Fibroblast of upper back skin (primary cell): Measurements from ENCODE around the gene AZU1.

Experiments
- DNase-seq: peaks from one replicate; pipeline ENCODE4 v3.0.0-alpha.2; 2013

Gene AZU1

DNA sequence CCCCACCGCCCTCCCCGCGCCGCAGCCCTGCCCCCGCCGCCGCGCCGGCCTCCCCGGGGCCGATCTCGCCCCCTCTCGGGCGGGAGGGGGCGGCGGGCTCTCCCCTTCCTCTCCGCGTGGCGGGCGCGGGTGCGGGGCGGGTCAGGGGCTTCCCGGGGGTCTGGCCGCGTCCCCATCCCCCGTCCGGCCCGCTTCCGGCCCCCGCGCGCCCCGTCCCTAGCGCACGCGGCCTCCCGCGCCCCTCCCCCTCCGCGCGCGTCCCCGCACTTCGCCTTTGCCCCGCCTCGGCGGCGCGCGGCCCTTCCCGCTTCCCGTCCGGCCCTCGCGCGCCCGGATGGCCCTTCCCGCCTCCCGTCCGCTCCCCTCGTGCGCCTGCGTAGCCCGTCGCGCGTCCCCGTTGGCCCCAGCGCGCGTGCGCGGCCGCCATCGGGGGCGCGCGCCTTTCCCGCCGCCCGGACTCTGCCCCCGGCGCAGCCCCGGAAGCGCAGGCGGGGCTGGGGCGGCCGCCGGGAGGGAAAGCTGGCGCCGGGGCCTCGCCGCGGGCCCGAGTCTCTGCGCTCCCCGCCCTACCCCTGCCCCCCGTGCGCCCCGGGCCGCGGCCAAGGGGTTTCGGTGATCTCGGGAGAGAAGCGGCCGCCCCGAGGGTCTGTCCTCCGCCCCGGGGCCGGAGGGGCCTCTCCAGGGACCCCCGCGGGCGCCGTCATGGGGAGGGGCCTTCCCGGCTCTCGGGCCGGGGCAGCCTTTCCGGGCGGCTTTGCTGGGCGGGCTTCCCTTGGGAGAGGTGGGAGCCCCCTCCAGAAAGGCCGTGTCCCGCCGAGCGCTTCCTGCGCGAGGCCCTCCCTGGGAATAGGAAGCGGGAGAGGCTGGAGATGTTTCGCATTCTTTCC, 29.9 kb upstream of the AZU1 start:
- DNase-seq: peak; percentile 89

DNA sequence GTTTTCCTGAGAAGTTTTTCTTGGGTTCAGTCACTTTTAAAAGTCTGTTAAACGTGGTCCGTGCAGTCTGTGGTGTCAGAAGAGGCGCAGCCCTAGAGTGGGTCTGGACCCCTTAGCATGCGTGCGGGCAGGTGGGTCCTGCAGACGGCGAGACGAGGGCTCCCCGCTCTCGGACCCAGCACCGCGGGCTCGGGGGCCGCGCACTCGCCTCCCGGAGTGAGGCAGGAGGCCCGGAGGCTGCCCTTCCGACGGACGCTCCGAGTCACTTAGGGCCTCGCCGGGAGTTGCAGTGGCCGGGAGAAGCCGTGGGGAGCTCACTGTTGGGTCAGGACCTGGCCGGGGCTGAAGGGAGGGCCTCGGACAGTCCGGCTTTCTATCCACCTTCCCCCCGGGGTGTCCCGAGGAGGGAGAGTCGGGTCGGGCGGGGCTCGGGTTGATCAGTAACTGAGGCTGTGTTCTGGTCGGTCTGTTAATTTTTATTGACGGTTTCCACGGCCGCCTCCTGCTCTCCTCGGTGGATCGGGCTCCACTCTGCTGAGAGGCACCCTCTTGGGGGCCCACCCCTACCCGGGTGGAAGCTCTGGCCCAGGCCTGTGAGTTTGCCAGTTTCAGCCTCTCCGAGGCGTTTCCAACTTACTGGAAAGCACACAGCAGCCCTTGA, 29.1 kb upstream of the AZU1 start:
- DNase-seq: no peak

DNA sequence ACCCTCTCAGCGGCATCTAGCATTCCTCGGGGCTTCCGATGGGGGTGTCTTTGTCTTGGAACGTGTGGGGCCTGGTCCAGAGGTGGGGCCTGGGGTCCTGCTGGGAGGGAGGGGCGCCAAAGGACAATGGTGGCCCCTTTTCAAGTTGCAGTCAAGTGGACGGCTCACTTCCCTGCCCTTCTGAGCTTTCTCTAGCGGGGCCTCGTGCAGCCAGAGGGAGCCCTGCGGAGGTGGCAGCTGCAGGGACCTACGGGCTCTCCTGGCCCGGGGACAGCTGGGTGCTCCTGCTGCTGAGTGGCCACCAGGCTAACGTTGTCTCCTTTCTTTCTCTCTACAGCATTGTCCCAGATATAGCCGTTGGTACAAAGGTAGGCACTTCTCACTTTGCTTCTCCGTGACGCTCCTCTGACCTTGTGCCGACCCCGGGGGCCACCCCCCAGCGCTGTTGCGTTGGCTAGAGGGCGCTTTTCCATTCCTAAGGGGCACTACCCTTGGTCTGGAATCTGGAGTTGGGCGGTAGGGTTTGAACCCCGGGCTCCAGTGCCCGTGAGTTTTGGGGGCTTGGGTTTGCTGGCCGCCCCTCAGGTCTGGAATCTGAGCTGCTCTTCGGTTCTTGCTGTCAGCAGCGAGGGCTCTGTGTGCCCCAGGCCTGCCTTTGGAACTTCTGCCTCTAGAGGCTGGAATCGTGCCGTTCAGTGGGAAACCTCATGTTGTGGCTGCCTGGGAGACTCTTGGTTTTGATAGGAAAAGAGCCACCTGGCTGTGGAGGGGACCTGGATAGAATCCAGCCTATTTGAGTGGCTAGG, 28.4 kb upstream of the AZU1 start:
- peak; percentile 59 for DNase-seq

DNA sequence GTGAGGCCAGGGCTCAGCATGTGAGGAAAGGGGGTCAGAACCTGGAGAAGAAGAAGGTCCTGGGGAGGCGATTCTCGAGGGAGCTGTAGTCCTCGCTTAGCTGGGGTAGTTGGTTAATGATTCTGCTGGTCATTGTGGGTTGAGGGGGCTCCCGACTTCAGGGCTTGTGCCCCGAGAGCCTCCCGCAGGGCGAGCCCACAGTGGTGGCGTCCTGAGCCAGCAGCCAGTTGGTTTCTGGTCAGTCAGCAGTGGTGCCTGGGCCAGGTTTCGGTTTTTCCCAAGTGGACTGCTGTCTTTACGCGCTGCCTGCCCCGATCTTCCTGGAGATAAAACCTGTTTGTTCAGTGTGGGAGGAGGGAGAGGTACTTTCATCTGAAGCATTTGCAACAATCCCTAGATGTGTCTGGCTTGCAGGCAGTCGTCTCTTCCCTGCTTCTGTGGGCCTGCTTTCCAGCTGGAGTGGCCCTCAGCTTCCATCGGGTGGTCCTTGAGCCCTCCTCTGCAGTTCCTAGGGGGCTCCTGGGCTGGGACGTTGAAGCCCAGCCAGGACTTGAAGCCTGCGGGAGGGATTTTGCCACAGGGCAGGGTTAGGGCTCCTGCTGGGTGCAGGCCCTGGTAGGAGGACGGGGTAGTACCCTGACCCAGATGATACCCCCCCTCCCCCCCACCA, 27.1 kb upstream of the AZU1 start:
- DNase-seq: no peak

DNA sequence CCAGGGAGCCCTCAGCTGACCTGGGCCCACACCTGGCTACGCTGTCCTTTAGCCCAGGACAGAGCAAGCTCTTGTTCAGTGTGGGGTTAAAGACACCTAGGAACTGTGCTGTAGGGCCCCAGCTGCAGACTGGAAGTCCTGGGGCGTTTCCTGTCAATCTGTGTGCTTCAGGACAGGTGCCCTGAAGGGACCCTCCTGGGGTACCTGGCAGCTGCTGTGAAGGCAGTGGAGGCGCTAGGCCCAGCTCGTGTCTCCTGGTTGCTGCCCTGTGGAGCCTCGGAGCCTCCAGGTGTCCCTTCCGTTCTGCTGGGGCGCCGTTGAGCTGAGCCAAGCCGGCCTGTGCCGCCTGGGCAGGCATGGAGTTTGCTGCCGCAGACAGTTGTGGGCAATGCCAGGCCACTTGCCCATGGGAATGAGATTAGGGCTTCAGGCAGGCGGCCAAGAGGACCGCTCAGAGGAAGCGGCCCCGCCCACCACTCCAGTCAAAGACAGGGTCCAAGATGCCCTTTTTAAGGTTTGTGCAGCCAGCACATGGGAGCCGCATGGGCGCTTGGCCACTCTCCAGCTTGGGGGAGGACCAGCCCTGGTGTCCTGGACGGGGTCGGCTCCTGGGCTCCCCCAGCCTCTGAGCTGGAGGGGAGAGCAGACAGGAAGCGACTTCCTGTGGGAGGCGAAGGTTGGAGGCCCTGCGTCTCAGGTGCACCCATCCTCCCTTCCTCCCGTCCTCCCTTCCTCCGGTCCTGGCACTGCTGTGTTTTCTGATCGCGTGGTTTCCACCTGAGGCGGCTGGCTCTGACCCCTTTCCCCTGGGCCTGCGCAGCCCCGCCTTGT, 26.4 kb upstream of the AZU1 start:
- no peak for DNase-seq

DNA sequence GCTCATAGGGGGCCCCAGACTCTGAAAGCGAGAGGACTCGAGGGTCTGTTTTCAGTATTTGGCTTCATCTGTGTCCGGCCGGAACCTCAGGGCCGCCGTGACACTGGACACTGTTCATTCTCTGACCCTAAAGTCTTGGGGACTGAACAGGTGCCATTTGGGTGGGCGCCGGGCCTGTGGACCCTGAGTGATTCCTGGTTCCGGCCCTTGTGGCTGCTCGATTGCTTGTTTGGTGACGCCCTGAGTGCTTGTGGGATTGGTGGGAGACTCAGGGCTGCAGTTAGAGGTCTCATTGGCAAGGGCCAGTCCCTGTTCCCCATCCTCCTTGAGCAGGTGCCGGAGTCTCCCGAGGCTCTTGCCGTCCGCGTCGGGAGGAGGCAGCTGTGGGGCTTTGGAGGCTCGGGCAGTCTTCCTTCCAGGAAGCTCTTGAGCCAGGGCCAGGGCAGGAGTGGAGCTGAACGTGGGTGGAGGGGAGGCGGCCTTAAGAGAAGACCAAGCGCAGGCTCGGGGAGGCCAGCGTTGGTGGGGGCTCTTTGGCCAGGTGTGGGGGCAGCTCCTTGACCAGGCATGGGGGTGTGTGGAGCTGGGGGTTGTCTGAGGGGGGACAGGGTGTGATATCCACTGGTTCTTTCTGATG, 25.7 kb upstream of the AZU1 start:
- DNase-seq: no peak

DNA sequence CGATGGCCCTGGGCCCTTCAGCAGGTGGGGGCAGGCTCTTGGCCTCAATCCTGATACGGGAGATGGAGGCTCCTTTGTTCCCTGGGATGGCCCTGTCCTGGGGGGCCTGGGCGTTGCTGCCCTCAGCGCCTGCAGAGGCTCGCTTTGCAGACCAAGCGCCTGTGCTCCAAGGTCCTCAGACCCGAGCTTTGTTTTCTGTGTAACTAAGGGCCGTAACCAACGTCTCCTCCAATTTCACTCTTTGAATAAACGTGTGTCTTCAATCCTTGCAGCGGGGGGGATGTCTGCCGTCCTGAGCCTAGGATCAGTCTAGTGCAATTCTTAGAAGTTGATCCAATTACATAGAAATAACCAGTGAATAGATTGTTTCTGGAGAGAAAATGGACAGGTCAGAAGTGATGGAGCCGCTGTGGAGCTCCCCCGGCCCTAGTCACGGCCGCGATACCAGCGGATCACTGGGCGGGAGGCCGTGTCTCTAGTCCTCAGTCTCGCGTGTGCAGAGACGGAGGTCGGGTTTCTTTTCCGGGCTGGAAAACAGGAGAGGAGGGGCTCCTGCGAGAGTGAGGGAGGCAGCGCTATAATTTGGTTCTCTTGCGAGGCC, 25.0 kb upstream of the AZU1 start:
- DNase-seq: no peak

DNA sequence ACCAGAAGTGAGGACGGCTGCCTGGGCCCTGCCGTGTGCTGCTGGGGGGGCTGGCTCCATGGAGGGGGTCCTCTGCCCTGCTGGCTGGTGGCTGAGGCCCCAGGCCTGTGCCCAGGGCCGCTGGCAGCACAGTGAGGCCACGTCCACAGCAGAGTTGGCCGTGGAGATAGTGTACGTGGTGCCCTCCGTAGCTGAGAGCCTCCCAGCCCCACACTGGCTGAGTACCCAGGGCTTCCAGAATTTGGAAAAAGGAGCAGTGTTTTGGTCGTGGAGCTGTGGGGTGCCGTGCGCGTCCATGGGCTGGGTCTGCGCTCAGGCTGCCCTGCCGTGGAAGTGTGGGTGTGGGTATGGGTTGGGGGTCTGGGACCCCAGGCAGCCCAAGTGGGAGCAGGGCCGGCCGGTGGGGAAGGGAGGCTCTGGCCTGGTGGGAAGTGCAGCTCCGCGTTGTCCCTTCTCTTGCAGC, 24.5 kb upstream of the AZU1 start:
- DNase-seq: no peak

DNA sequence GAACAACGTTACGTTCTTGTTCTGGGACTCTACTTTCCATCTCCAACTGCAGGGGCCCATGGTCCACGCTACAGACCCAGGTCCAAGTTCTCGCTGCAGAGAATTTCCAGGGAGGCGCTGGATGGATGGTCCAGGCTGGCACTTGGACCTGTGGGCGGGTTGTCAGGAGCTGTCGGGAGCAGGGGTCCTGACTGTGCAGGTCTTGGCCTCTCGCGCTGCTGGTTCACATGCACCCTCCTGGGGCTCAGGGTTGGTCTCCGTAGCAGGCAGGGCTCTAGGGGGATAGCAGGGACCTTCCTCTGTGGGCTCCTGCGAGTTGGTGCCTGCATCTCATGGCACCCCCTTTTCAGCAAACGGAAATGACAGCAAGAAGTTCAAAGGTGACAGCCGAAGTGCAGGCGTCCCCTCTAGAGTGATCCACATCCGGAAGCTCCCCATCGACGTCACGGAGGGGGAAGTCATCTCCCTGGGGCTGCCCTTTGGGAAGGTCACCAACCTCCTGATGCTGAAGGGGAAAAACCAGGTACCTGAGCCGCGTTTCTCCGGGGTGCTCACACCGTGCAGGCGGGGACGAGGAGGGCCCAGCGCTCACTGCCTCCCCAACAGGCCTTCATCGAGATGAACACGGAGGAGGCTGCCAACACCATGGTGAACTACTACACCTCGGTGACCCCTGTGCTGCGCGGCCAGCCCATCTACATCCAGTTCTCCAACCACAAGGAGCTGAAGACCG, 23.8 kb upstream of the AZU1 start:
- DNase-seq: no peak

DNA sequence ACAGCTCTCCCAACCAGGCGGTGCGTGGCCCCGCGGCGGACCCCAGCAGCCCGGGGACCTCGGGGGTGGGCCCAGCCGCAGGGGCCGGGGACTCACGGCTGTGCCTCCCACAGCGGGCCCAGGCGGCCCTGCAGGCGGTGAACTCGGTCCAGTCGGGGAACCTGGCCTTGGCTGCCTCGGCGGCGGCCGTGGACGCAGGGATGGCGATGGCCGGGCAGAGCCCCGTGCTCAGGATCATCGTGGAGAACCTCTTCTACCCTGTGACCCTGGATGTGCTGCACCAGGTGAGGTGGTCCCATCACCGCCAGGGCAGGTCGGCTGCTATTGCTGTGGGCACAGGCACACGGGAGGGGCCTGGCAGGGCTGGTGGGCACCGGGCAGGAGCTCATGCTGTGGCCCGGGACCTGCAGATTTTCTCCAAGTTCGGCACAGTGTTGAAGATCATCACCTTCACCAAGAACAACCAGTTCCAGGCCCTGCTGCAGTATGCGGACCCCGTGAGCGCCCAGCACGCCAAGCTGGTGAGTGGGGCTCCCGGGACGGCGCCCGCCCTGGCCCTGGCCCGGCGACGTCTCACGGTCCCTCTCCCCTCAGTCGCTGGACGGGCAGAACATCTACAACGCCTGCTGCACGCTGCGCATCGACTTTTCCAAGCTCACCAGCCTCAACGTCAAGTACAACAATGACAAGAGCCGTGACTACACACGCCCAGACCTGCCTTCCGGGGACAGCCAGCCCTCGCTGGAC, 23.0 kb upstream of the AZU1 start:
- no peak for DNase-seq

DNA sequence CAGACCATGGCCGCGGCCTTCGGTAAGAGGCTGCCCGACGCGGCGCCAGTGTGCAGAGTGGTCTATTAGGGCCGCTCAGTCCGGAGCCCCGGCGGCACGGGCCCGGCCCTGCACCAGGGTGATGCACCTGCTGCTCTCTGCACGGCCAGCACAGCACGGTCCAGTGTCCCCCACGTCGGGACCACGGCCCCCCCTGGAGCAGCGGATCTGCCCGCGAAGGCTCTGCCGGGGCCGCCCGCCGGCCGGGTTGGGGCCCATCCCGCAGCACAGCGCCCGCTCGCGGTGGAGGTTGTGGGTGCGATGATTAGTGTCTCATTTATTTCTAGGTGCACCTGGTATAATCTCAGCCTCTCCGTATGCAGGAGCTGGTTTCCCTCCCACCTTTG, 22.5 kb upstream of the AZU1 start:
- no peak for DNase-seq

DNA sequence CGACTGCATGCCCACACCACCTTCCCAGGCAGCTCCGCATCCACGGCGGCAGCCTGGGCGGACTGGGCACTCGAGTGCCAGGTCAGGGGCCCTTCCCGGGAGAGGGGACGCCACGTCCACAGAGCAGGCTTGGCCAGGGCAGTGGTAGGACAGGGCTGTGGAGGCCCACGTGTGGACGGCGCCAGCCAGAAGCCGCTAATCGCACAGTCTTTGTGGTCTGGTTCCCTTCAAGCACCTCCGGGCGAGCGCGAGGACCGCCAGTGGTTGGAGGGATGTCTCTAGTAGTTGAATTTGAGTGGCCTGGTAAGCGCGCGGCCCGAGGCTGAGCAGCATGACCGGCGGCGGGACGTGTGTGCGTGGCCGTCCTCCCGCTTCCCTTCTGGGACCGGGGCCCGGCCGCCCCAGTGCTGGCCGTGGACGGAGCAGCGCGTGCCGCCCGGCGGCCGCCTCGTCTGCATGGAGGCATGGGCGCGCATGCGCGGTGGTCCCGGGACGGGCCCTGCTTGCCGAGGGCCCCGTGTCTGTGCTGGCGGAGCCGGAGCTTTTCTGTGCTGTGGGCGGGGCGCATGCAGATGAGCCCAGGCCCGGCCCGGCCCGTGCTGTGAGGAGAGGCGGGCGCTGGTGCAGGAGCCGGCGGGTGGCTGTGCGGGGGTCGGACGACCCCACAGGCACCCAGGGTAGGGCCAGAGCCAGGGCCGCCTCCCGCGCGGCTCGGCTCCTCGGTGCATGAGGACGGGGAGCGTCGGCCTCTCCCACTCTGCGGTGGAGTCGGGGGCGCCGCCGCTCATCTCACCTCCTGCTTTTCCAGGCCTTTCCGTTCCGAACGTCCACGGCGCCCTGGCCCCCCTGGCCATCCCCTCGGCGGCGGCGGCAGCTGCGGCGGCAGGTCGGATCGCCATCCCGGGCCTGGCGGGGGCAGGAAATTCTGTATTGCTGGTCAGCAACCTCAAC, 21.8 kb upstream of the AZU1 start:
- no peak for DNase-seq

DNA sequence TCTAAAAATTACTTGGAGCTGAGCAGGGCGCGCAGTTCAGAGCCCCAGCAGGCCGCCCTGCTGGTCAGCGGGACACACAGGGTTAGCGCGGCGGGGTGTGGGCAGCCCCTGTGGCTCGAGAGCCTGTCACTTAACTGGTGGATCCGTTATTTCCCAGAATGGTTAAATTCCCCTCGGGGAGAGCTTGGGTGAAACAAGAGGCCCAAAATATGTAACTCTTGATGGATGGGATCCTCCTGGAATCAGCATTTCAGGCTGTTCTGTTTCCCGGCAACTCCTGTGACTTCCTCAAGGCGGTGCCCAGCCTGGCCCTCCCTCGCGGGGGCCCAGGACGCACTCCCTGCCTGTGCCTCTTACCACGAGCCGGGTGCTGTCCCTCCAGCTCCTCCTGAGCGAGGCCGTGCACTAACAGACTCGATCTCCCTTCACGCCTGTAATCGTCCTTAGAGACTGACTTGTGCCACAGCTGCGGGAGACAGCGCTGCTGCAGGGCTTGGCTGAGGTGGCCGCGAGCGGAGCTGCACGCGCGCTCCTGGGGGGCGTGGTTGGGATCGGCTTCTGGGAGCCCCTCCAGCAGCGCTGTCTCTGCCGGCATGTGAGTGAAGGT, 20.7 kb upstream of the AZU1 start:
- DNase-seq: no peak

DNA sequence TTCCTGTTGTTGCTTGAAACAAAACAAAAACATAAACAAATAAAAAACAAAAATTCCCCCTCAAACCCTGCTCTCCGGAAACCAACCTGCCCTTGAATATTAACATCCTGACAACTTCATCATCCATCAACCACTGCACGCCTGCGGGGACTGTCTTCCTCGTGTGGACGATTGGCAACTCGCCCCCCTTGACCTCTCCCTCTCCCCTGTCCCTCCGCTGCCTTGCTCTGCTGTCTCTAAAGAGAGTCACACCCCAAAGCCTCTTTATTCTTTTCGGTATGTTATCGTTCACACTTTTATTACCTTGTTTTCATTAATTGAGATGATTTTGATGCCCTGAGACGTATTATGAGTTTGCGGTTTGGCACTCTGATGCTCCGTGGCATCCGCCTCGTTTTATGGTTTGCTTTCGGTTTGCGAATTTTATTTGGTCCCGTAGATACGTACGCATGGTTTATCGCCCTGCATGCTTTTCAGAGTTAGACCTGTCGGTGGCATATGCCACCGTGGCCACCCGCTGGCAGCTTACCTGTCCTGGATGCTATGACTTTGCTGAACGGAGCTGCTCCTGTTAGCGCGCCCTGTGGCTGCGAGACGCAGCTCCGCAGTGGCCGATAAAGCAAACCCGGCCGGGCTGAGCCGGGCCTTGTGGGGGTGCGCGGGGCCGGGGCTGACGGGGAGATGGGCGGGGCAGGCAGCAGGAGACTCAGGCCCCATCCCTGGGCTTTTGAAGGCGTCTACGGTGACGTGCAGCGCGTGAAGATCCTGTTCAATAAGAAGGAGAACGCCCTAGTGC, 19.8 kb upstream of the AZU1 start:
- no peak for DNase-seq

DNA sequence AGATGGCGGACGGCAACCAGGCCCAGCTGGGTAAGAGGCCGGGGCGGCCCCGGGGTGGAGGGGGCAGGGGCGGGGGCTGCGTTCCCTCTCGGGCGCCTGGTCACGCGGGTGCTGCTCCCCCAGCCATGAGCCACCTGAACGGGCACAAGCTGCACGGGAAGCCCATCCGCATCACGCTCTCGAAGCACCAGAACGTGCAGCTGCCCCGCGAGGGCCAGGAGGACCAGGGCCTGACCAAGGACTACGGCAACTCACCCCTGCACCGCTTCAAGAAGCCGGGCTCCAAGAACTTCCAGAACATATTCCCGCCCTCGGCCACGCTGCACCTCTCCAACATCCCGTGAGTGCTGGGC, 19.2 kb upstream of the AZU1 start:
- DNase-seq: no peak

DNA sequence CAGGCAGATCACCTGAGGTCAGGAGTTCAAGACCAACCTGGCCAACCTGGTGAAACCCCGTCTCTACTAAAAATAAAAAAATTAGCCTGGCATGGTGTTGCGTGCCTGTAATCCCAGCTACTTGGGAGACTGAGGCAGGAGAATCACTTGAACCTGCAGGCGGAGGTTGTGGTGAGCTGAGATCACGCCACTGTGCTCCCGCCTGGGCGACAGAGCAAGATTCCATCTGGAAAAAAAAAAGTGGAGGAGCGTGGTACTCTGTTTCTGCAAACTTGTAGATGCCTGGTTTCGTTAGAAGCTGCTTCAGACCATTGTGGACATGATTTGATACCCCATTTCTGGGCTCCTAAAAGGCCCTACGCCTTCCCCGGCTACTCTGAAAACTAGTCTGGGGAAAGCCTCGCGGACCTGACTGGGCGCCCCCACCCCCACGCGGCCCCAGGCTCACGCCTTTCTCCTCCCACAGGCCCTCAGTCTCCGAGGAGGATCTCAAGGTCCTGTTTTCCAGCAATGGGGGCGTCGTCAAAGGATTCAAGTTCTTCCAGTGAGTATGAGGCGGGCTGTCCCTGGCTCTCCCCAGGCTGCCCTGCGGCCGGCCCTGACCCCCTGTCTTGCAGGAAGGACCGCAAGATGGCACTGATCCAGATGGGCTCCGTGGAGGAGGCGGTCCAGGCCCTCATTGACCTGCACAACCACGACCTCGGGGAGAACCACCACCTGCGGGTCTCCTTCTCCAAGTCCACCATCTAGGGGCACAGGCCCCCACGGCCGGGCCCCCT, 17.4 kb upstream of the AZU1 start:
- no peak for DNase-seq
